IPS-NIHi7 (cell line): ENCODE data around the gene SLC8A2.
"Not testable (repeated sequence)": the region's sequence is repeated elsewhere in the genome, so short reads cannot be mapped to it uniquely, and the experiment has no call there.

Experiments
- DNase-seq: peaks from one replicate; pipeline ENCODE4 v3.0.0; 2012; ENCODE audit warnings: mixed read lengths; ENCODE audit errors: extremely low spot score

SLC8A2 gene

DNA sequence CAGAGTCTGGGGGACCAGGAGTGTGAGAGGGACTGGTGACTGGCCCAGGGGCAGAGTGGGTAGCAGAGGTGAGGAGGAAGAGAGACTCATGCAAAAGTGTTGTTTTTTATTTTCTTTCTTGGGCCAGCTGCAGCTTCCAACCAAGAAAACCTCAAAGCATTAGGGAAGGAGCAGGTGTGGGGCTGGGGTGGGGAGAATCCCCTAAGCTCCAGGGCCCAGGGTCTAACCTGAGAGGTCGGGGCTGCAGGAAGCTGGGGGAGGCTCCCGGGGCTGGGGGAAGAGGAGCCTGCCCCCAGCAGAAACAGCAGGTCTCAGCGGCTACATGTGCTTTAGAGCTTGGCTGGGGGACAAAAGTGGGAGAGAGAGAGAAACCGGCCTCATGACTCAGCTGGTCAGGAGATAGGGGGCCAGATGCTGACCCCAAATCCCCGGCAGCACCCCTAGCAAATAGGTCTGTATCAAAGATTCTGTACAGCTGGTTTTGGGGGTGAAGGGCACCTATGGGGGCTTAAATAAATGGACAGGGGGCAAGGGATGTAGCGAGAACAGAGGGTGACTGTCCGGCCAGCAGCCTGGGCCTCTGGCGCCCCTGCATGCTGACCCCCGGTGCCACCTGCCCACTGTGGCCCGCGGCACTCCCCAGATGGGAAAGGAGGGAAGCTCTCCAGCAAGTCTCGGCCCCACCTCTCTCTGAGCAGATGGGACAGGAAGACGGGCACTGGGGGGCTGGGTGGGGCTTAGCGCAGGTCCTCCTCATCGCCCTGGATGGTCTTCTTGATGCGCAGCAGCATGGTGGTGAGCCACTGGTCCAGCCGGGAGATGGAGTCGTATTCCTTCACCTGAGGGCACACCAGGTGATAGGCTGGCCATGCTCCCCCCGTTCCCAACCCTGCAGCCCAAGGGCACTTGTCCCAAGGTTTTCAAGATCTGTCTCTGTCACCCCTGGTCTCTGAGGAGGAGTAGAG, 16.1 kb upstream of the SLC8A2 start:
- DNase-seq, result no peak

DNA sequence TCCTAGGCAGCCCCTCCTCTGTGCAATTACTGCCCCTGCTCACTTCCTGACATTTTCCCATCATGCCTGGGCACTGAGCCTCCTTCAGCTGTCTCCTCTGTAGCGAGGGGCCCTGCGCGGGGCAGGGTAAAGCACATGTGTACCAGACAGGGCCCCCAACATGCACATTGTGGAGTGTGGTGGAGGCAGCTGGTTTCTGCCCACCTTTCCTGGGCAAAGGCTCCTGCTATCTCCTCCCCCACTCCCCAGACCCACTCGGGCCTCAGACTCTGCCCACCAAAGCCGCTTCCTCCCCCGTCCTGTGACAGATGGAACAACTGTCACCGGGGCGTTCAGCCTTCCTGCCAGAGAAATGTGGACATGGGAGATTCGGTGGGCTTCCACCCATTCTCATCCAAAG, 15.2 kb upstream of the SLC8A2 start:
- no peak for DNase-seq

DNA sequence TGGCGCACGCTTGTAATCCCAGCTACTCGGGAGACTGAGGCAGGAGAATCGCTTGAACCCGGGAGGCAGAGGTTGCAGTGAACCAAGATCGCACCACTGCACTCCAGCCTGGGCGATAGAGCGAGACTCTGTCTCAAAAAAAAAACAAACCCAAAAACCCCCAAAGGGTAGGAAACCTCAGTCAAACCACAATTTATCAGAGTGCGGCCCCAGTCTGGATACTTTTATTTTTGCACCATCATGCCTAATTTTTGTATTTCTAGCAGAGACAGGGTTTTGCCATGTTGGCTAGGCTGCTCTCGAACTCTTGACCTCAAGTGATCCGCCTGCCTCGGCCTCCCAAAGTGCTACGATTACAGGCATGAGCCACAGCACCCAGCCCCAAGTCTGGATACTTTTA, 14.5 kb upstream of the SLC8A2 start:
- DNase-seq, result not testable (repeated sequence)

DNA sequence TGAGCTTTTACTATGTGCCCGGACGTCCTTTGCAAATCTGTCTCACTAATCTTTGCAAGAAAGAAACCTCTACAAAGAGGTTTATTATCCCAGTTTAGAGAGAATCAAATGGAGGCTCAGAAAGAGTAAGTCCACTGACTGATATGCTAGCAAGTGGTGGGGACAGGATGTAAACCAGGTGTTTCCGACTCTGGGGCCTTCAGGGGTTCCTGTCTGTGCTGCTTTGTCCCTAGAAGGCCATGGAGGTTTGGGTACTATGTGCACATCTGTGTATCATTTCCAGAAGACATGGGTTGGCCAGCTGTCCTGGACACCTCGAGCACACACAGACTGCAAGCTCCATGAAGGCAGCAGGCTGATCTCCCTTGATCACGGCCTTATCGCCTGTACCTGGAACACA, 13.5 kb upstream of the SLC8A2 start:
- DNase-seq, result no peak

DNA sequence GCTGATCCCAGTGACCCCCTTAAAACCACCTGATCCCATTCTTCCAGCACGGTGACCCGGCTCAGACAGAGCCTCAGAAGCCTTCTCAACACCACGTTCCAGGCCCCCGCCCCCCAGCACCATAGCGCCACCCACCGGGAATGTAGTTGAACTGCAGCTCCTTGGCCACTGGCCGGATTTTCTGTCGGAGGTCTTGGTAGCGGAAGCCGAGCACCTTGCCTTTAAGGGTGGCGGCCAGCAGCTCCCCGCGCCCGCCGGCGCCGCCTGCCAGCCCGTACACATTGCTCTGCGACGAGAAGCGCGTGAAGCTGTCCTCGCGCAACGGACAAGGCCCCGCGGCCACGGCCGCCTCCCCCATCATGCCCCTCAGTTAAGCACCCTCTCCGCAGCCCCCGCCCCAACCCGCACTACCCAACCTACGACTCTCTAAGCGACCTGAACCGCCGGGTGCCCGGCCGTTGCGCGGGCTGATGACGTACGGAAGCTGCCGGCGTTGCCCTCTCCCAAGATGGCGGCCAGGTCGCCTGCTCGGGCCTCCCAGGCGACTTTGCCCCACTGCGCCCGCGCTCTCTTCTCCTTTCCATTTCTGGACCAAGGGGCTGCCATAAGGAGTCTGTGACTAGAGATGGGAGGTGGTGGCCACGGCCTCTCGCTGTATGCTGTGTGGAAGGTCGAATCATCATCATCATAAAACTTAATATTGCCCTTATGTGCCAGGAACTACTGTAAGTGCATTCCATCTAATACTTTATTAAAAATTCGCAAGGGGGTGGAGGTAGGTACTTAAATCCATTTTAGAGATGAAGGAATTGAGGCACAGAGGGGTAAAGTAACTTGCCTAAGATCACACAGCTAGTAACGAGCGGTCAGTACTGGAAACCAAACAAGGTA, 12.4 kb upstream of the SLC8A2 start, which contains the start of gene KPTN:
TSS of gene KPTN (minus strand) at position 420 of the 891 bp plus-strand sequence. CDS start at position 361, 59 bp downstream.
- peak; percentile 98 for DNase-seq

DNA sequence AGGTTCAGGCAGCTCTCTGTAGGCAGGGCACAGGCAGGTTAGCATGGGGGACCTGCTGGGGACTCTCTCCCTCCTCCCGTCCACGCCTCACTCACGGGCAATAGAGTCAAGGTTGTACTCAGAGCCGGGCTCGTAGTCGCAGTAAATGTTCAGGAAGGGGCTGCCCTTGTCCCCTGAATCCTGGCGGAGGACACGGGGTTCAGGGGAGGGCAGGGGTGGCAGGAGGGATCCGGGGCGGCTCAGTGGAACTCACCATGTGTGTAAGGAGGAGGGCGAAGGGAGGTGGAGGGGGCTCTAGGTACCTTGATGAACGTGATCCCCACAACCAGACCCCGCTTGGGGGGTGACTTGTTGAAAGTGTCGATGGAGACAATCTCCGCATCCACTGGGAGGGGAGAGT, 11.5 kb upstream of the SLC8A2 start:
- no peak for DNase-seq

DNA sequence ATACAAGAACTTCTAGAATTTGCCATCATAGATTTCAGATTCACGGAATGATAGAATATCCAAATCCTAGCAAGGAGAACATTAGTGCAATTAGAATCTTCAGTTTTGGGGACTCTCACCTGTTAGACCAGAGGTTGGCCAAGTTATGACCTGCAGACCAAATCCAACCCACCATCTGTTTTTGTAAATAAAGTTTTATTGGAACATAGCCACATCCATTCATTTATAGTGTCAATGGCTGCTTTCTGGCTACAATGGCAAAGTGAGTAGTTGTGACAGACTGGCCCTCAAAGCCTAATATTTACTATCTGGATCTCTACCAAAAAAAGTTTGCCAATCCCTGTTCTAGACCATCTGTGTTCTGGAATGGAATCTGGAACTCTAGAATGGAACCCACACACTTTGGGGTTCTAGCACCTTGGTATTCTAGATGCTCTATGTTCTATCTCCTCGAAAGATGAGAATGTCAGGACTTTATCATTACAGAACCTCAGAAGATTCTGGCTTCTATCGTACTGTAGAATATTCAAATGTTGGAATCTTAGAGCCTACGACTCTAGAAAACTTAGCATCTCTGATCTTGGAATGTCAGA, 9.9 kb upstream of the SLC8A2 start:
- no peak for DNase-seq

DNA sequence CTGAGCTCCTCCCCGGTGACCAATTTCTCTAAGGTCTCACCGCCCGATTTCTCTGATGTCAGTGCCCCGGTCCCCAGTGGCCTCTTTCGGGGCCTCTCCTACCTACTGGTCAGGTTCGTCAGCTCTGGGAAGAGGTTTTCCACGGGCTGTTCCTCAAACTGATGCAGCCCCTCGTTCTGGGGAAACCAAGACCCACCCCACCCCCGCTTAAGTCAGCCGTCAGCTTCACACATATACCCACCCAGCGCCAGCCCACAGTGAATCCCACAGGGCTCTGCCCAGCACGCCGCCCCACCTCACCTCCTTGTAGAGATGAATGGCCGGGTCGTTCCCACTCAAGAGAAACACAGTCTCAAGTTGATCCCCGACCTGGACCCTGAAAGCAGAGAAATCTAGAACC, 9.0 kb upstream of the SLC8A2 start:
- no peak for DNase-seq

DNA sequence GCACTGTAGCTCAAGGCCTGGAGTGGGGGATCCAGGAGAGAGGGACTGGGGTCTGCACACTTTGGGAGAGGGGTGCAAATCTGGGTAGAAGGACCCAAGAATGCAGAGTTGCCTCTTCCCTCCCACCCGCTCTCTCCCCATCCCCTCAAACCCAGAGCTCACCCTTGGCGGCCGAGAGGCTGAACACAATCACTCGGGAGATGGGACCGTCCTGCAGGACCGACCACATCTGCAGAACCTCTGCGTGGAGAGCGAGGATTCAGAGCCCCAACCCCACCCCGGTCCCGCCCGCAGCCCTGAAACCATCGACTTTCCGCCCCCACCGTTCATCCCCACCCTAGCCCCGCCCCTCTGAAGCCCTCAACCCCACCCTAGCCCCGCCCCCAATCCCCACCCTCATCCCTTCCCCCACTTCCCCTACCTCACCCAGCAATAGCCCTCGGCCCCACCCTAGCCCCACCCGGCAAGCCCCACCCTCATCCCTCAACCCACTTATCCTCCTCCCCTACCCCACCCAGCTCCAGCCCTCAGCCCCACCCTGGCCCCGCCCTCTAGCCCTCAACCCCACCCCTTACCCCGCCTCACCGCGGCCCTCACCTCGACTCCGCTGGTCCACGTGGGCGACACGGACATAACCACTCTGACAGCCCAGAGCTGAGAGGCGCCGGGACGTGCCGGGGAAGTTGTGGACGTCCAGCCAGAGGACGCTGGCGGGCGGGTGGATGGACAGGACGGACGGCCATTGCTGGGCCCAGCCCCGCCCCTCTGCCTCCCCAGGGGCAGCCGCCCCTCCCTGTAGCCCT, 8.2 kb upstream of the SLC8A2 start:
- DNase-seq, result peak; percentile 94

DNA sequence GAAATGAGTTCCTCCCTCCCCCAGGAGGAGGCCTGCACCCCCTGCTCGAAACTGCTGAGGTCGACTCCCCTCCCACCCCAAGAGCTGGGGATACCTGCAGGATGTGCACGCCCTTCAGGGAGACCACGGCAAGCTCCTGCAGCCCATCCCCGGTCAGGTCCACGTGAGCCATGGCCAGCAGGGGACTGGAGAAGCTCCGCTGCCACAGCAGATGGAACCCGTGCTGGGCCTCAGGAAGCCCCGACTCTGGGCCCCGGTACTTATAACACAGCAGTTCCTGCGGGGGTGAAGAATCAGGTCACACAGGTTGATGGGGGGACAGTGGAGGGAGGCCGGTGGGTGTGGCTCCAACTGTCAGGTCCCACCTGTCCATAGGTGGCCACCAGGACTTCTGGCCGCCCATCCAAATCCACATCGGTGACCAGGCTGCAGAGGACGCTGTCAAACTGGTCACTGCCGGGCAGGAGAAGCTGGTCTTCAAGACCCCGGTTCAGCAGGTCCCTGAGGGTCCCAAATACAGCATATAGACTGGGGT, 4.8 kb upstream of the SLC8A2 start:
- DNase-seq, result no peak

DNA sequence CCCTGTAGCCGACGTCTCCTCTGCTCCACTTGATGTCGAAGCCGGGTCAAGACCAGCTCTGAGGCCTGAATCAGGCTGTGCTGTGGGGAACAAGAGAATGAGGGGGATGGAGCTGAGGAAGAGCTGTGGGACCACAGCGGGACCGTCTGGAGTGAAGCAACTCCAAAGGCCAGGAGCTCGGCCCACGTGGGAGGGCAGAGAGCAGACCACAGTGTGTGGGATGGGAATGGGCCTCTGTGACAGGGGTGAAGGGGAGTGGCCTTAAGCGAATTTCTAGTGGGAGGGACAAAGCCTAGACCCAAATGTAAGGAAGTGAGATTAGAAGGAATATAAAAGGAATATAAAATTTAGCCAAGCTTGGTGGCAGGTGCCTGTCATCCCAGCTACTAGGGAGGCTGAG, 3.8 kb upstream of the SLC8A2 start:
- no peak for DNase-seq

DNA sequence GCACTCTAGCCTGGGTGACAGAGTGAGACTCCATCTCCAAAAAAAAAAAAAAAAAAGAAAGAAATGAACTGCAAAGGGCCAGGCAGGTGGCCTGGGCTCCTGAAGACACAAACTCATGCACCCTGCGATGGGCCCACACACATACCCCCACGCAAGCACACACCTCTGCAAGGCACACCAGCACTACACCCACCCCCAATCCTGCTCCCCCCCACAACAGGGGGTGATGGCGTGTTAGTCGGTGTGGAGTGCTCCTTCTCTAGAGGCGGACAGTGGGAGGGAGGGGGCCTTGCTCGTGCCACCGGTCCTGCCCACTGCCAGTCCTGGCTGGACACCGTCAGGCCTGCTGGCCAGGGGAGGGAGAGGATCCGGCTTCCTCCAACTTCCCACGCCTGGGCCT, 1.6 kb upstream of the SLC8A2 start:
- no peak for DNase-seq

DNA sequence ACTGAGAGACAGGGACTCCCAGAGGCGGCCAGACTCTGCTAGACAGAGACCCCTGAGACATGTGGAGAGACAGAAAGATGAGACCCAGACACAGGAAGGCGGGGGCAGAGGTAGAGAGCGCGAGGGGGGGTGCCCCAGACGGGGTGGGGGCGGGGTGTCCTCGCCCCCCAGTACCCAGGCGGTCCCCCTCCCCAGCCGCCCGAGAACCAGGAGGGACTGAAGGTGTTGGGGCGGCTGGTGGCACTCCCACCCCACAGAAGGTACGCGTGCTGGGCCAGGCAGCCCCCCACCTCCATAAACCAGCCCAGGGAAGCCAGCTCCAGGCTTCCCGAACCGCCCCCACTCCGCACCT, 336 bp downstream of the SLC8A2 start:
- DNase-seq, result no peak

DNA sequence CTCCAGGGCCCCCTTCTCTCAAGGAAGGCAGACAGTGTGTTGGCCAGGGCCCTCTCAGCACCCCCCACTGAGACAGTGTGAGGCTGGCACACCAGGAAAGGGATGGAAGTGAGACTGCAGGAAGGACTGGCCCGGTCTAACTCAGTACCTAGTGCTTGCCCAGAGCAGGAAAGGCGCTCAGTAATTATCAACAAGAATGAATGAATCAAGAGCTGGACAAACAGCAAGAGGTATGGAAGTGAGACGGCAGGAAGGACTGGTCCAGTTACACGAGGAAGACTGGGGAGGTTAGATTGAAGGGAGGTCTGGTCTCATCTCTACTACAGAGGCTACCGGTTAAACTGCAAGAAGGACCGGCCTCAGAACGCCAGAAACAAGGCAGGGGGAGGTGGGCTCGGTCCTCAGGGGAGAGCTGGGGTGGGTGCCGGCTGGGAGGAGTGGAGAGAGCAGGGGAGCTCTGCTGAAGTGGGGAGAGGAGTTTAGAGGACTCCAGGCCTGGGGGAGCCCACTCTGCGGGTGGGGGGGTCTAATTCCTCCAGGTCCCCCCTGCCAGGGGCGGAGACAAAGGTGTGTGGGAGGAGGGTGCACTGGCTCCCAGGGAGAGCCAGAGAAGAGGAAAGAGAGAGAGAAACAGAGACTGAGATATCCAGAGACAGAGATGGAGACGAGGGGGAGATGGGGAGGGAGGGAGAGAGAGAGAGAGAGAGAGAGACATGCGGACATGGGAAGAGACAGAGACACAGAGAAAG, 1.1 kb downstream of the SLC8A2 start:
- DNase-seq, result no peak

DNA sequence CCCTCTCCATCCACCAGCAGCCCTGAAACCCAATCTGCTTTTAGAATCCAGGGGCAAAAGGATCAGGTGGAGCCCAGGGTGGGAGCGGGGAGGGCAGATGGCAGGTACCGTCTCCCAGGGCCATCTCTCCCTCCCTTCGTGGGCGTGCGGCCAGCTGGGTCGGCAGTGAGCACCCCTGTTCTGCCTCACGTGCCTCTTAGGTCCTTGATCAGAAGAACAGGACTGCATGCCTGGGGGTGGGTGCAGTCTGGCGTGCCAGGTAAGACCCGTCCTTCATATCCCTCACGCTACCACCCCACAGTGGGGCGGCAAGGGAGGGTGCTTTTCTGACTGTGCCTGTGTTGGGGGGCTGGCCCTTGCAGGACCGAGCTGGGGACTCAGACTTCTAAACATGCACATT, 2.0 kb downstream of the SLC8A2 start:
- DNase-seq, result no peak

DNA sequence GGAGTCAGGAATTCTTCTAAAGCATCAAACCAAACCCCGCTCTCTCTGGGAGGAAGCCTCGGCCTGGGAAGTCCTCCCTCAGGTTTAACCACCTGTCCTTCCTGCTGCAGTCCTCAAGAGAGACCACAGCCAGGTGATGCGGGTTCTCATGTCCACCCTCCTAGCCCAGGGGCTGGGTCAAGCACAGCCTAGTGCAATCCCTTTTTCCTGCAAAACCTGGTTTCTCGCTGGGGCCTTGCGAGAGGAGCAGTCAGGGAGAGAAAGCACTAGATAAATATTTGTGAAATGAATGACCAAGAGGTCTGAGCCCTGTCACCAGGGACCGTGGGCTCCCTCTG, 2.4 kb downstream of the SLC8A2 start:
- DNase-seq, result no peak

DNA sequence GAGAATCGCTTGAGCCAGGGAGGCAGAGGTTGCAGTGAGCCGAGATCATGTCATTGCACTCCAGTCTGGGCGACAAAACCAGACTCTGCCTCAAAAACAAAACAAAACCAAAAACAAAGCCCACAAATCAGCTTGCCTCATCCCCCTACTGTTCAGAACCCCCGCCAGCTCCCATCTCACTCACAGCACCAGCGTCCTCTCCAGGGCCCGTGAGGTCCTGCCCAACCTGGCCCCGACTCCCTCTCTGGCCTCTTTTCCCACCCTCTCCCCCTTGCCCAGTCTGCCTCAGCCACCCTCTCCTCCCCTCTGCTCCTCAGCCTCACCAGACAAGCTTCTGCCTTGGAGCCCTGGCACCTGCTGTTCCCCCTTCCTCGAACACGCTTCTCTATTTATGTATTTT, 3.8 kb downstream of the SLC8A2 start:
- no peak for DNase-seq

DNA sequence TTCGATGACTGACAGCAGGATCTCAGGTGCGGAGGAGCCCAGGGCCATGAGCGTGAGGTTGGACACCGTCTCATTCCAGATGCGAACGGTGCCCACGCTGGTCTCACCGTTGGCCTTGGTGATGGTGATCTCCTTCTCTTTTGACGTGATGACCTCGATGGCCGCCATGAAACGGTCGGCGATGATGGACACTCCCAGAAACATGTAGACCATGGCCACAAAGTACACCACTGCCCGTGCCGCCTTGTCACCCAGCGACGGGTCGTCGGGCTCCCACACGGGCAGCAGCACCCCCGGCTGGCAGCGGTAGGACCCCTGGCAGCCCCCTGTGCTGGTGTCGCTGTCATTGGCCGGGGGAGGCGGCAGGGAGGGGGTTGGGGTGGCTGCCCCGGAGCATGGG, 5.7 kb downstream of the SLC8A2 start:
- no peak for DNase-seq

DNA sequence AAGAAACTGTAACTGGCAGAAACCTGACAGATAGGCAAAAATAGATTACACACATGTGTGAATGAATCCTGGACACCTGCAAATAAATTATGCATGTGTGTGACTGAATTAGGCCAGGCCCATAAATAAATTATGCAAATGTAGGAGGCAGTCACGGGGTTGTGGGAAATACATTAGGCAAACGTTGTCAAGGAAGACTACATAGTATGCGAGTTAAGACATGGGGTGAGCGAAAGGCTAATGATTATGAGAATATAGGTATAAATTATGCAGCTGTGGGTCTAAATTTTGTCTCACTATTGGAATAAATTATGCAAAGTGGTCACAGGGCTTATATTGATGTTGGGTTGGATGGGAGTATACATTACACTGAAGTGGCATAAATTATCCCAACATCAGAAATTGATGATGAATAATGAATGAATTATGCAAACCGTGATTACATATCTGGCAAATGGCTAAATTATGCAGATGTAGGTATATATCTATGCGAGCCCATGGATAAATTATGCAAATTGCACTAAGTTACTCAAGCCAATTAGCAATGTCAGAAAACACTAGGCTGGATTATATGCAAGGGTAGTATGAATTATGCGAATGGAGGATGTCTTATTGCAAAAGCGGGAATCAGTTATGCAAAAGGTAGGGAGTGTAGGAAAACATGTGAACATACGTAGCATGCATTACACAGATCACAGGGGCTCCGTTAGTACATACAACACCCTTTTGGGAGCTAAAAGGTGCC, 6.8 kb downstream of the SLC8A2 start:
- no peak for DNase-seq

DNA sequence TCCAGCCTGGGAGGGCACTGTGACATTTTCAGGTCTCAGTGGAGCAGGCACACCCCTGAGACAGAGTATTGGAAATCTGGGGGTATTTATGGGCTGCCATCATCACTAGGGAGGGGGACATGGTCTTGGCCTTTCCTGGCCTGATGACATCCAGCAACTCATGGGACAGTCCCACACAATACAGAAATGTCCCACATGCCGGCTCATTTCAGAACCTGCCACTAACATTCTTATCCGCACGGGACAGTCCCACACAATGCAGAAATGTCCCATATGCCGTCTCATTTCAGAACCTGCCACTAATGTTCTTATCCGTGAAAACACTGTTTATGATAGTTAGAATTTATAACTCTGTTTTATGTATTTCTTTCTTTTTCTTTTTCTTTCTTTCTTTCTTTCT, 9.8 kb downstream of the SLC8A2 start:
- DNase-seq, result no peak
